Fibroblast of skin of right quadriceps (primary cell): ENCODE results near the gene GABRB3.

Source experiments
- DNase-seq: peaks from one replicate; pipeline ENCODE4 v3.0.0-alpha.2; 2013

GABRB3 gene

DNA sequence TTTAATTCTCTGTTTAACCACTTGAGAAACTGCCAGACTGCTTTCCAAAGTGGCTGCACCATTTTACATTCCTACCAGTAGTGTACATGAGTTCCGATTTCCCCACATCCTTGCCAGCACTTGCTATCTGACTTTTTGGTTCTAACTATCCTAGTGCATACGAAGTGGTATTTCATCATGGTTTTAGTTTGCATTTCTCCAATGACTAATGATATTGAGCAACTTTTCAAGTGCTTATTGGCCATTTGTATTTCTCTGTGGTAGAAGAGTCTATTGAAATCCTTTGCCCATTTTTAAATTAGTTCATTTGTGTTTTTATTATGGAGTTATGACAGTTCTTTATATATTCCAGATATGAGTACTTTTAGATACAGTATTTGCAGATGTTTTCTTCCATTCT lies 247.8 kb downstream of the GABRB3 start:
- DNase-seq = no peak

DNA sequence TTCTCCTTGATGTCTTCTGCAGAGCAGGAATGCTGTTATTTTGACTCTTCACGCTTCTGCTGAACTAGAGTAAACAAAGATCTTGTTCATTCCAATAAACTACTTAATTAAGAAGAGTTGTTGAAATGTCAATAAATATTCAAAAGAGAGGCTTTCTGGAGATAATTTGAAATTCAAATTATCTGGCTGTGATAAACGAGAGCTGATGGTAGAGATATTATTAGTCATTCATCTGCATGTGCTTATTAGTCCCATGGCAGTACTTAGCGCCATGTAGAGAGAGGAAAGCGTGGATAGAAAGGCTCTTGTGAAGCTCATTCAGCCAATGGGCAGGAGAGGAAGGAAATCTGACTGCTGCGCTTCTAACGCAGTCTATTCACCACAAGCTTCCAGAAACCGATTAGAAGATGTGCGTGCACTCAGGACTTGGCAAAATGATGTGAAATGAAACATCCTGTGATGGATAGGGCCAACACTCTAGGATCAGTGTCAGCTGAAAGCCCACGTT lies 251.1 kb downstream of the GABRB3 start:
- no peak for DNase-seq

DNA sequence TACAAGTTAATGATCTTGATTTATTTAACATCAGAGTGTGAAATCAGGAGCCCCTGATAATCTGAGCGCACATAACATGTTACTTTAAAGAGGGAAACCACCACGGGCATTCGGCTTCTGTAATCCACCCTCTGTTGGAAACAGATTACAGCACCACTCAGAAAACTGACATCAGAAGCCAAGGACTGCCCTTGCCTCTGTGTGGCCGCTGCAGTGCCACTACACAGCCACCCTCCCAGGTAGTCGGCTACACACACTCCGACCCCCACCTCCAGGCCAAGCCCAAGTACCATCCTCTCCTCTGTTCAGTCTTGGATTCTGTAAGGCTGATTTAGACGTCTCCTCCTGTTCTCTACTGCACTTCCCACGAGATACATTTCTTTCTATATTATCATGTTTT lies 251.7 kb downstream of the GABRB3 start:
- no peak for DNase-seq

DNA sequence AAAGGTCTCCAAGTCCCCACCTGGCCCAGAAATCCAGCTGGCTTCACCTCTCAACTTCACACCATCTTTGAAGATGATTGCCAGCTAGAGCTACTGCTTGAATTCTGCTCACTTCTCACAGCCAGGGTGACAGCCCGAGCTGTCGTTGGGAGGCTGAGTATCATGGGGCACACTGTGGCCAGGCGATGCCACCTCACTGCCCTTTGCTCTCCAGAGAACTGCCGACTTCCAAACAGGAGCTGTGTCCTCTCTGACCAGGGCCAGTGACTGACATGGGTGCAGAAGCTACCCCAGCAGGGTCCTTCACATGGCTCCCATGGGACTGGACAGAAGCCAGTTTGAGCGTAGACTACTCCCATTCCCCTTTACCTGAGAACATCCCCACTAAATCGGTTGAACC lies 254.0 kb downstream of the GABRB3 start:
- no peak for DNase-seq

DNA sequence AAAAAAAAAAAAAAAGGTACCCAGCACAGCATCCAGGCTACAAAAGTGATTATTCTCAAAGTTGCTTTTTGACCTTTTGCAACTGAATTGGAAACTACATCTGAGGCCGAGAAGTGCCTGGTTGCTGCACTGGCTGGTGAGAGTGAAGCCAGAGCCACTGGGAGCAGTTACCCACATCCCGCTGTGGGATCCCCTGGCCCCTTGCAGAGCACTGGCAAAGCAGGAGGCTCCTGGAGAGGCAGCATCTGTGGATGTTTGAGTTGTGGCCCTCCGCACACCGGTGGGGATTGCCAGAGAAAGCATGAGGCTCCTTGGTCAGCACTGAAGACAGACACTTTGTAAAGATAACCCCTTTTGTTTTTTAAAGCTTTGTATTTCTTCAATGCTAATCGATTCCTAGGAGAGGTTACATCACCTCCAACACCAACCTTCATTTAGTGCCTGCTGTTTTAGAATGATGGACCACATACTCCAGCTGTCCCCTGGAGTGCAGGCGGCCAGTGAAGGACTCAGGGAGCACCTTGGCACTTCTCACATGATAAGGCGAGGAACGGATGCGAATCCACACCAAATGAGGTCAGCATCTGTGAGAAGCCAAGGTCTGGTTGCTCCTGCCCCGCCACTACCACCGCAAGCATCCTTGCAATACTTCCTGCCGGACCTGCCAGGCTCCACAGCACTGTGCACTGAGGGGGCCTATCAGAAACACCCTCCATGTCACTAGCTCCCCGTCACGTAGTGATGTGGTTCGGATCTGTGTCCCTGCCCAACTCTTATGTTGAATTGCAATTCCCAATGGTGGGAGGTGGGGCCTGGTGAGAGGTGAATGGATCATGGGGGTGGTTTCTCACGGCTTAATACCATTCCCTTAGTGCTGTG lies 256.5 kb downstream of the GABRB3 start:
- DNase-seq = no peak

DNA sequence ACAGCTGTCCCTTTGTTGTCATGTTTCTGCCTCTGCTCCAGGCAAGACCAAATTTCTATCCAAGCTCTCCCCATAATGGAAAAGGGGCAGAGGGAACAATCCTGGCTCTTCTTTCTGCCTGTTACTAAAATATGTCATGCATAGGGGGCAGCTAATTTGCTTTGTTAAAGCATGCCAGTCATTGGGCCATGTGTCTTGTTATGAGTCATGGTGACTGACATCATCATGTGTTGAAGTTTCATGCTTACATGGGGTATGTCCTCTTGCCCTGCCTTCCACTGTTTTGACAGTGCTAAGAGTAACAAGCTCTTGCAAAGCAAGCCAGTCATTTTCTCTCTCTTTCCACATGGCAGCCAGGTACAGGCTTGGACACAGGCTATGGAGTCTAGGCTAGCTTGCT lies 268.9 kb downstream of the GABRB3 start:
- DNase-seq = no peak
